Body of pancreas (tissue), 4 donors: ENCODE measurements around the gene PNLDC1. TPM values are rescaled to one million over a fixed set of nuclear protein-coding genes. Genes with fewer than 3 reads are reported as not detected.

Experiments used
- ATAC-seq: fragments of 150-250 bp; one replicate; pipeline ENCODE4 v1.9.1; 2016
- DNase-seq, 4 donors: peaks; one replicate each; pipeline ENCODE4 v3.0.0-alpha.2; 2019
- H3K27ac ChIP-seq, 4 donors: fragments of 200-600 bp; sonication (generic); 1 replicate in 3 of 4; 2 replicates in 1 of 4; pipeline versions ENCODE4 v1.5.1 to v1.6.1; 2016 to 2019; ENCODE audit warnings: mild to moderate bottlenecking in 1 of 4, mixed read lengths in 1 of 4, moderate library complexity in 1 of 4
- H3K27me3 ChIP-seq, 2 donors: fragments of 200-600 bp; sonication (generic); one replicate each; pipeline ENCODE4 v1.6.0; 2016; ENCODE audit warnings: mild to moderate bottlenecking in 1 of 2
- H3K36me3 ChIP-seq, 2 donors: fragments of 200-600 bp; sonication (generic); replicated peaks in 1 of 2; 2 replicates each; pipeline ENCODE4 v1.5.1; 2016; ENCODE audit warnings: low read depth in 2 of 2; ENCODE audit not compliant: insufficient read depth in 1 of 2
- H3K4me1 ChIP-seq: fragments of 200-600 bp; sonication (generic); one replicate; pipeline ENCODE4 v1.6.0; 2016
- H3K4me3 ChIP-seq, 2 donors: fragments of 200-600 bp; sonication (generic); 1 replicate in 1 of 2; 2 replicates in 1 of 2; pipeline ENCODE4 v1.5.1; 2016 to 2019
- H3K9me3 ChIP-seq, 3 donors: fragments of 200-600 bp; sonication (generic); 1 replicate in 2 of 3; 2 replicates in 1 of 3; pipeline ENCODE4 v1.5.1; 2016
- CTCF ChIP-seq, 7 experiments: fragments of 450-650 bp in 4 of 7; fragments of 200-600 bp in 3 of 7; sonication (generic) in 3 of 7; IDR thresholded peaks; one replicate each; pipeline ENCODE4 v1.5.1; 2016 to 2019; ENCODE audit warnings: antibody characterized with exemption in 7 of 7
- POLR2A ChIP-seq, 3 donors: fragments of 450-650 bp; IDR thresholded peaks; one replicate each; pipeline ENCODE4 v1.6.1; 2016; ENCODE audit warnings: antibody characterized with exemption in 3 of 3, mild to moderate bottlenecking in 2 of 3
- WGBS, 2 donors: methylation state at CpG; one replicate each; pipeline ENCODE4 v1.1.5; 2017; 5-methylcytosine and 5-hydroxymethylcytosine counted together
- intact Hi-C: fragments of 100-400 bp; cut with DNase I; formaldehyde crosslinking; loops from one replicate; pipeline ENCODE4 v1.15.1; 2023
- total RNA-seq, 2 donors: library from RNA; depleted of rRNA; stranded (reverse); fragments of >200 nt; gene quantifications; one replicate each; pipeline ENCODE4 v1.1.0, GENCODE V29; 2016

The PNLDC1 gene
- total RNA-seq, 2 donors from 2014 or later: 0.52 TPM; not detected in 1

DNA sequence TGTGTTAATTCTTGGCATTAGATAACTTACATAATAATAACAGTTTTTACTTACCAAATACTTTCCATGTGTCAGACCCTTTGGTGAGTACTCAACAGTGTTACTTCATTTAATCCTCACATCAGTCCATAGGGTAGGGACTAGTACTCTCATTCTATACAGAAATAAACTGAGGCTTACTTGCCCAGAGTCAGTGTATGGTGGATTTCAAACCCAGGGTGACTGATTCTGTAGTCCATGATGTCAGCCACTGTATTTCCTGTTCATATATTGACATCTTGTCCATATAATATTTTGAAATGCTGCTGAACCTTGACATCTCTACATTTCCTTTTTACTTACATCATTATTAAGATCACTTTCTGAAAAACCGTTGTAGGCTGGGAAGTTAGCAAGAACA is 2.5 kb upstream of the PNLDC1 start:
- intact Hi-C loops: no loop called here
- peaks cover 0 to 5% of the 10 kb centered on the region in 2 donors for H3K36me3 ChIP-seq

GRCh38 chr6:159801935-159802334 is 1.9 kb downstream of the PNLDC1 start:
- ATAC-seq: no peak

More for the DNA sequence above, 2.5 kb upstream of the PNLDC1 start:
- H3K27me3 ChIP-seq: no peaks in the 10 kb centered on the region
- no peaks in the 10 kb centered on the region for H3K9me3 ChIP-seq
- WGBS, 2 donors: 0 to 43% methylated on average over 1 of the region's 1 CpG
- TF ChIP-seq POLR2A (IDR thresholded peaks at IDR 0.05) (no peak), CTCF (IDR thresholded peaks at IDR 0.05) (no peak)
- DNase-seq (no peak), ATAC-seq (no peak)
- peaks cover 10% of the 10 kb centered on the region for H3K4me1 ChIP-seq
- H3K4me3 ChIP-seq: no peak overlapping the region
- H3K27ac ChIP-seq: no peak overlapping the region

GRCh38 chr6:159804504-159804903 is 4.4 kb downstream of the PNLDC1 start:
- Histone ChIP-seq H3K27ac (no peak overlapping the region), H3K4me3 (no peak overlapping the region), H3K4me1 (peaks cover 9% of the 10 kb centered on the region), H3K27me3 (no peaks in the 10 kb centered on the region), H3K9me3 (no peaks in the 10 kb centered on the region), H3K36me3 (no peaks in the 10 kb centered on the region)
- DNase-seq (no peak), ATAC-seq (no peak)
- TF ChIP-seq CTCF (IDR thresholded peaks at IDR 0.05): no peak
- 86 to 87% methylated on average over 10 of the region's 10 CpGs for WGBS, 2 donors
- intact Hi-C loops: no loop called here

More at GRCh38 chr6:159801935-159802334, 1.9 kb downstream of the PNLDC1 start:
- no peak overlapping the region for H3K4me3 ChIP-seq
- no peaks in the 10 kb centered on the region for H3K27me3 ChIP-seq
- no peak for TF ChIP-seq POLR2A (IDR thresholded peaks at IDR 0.05)
- TF ChIP-seq CTCF (IDR thresholded peaks at IDR 0.05): no peak
- H3K27ac ChIP-seq: no peak overlapping the region
- H3K9me3 ChIP-seq: no peaks in the 10 kb centered on the region
- no peaks in the 10 kb centered on the region for H3K4me1 ChIP-seq
- no peak for DNase-seq
- 91 to 95% methylated on average over 8 of the region's 8 CpGs for WGBS, 2 donors
- peaks cover 0 to 5% of the 10 kb centered on the region in 2 donors for H3K36me3 ChIP-seq
- intact Hi-C loops: no loop called here

GRCh38 chr6:159805440-159806020 is 5.5 kb downstream of the PNLDC1 start:
- Histone ChIP-seq H3K9me3 (no peaks in the 10 kb centered on the region), H3K4me1 (peaks cover 17% of the 10 kb centered on the region), H3K27ac (peak overlapping the region in 1 of 4 donors; percentile 5), H3K4me3 (no peak overlapping the region), H3K36me3 (no peaks in the 10 kb centered on the region), H3K27me3 (no peaks in the 10 kb centered on the region)
- intact Hi-C loops: no loop called here
- WGBS, 2 donors: 79 to 80% methylated on average over 6 of the region's 6 CpGs
- DNase-seq: no peak
- TF ChIP-seq POLR2A (IDR thresholded peaks at IDR 0.05) (no peak), CTCF (IDR thresholded peaks at IDR 0.05) (no peak)
- ATAC-seq: no peak

DNA sequence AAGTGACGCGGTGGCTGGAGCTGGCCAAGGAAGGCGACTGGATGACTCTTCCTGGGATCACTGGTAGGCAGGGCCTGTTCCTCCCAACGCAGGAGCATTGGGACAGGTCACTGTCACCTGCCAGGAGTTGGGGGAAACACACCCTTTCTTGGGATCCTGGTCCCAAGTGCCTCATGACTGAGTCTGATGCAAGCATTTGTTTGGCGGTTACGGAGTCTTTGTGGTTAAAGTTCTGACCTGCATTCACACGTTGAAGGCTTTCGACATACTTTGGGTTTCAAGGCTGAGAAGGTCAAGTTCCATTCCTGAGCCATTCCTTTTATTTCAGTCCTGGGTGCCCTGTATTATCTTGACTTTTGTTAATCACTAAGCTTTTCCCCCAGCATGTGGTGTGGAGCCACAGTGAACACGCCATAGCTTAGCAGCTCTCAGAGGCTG is 6.0 kb downstream of the PNLDC1 start:
- no peak for TF ChIP-seq POLR2A (IDR thresholded peaks at IDR 0.05)
- no peak for TF ChIP-seq CTCF (IDR thresholded peaks at IDR 0.05)
- Histone ChIP-seq H3K27ac (peak overlapping the region in 2 of 4 donors; percentile 5 to 80), H3K4me1 (peaks cover 18% of the 10 kb centered on the region), H3K27me3 (no peaks in the 10 kb centered on the region), H3K9me3 (no peaks in the 10 kb centered on the region), H3K4me3 (no peak overlapping the region), H3K36me3 (no peaks in the 10 kb centered on the region)
- 77 to 87% methylated on average over 7 to 9 of the region's 9 CpGs for WGBS, 2 donors
- ATAC-seq (no peak), DNase-seq (no peak)
- intact Hi-C loops: no loop called here
